ENCODE measurements around the gene STAM.

Gene STAM

GRCh38 chr10:17648243-17649035, 4.5 kb downstream of the STAM start:
- DNase-seq: no peak

DNA sequence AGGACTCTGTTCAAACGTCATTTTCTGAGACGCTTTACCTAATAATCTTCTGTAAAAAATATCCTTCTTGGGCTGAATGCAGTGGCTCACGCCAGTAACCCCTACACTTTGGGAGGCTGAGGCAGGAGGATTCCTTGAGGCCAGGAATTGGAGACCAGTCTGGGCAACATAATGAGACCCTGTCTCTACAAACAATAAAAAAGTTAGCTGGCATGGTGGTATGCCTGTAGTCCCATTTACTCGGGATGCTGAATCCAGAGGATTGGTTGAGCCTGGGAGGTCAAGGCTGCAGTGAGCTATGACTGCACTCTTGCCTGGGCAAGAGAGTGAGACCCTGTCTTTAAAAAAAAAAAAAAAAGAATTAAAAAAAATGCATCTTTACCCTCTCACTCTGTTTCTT, 5.1 kb downstream of the STAM start:
- DNase-seq: no peak

- no peak for DNase-seq
These were observed 5.9 kb downstream of the STAM start for GRCh38 chr10:17649836-17650235.

- DNase-seq: no peak
These were observed 6.5 kb downstream of the STAM start for GRCh38 chr10:17650416-17650815.

DNA sequence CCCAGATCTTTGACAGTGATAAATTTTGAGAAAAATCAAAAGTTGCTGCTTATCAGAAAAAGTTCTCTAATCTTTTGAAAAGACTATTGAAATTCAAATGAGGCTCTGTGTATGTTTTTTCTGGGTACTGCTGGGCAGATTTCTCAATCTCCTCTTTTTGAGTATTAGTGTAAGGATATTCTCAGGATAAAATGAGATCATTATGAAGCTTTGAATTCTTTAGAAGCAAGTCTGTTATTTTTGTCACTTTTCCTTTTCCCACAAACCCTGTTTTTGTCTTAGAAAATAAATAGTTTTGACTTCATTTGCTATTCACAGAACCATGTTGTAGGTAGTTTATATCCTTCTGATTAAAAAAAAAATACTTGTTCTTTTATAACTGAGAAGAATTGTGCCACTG, 7.9 kb downstream of the STAM start:
- DNase-seq: no peak

DNA sequence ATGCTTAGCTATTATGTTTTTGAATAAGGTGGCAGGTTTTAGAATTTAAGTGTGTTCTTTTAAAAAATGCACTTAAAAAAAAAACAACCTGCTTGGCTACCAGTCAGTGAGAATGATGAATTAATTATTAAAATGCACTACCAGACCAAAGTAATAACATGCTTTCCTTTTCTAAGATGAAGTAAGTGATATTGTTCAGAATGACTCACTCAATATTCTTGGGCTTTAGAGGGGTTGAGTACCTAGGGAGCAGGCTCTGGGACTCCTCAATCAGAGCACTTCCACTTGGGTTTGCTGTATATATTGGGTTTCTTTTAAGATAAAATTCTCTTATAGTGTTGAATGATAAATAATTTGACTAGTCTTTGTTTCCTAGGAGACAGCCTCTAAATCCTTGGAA, 8.6 kb downstream of the STAM start:
- no peak for DNase-seq

- DNase-seq: no peak
These were observed 11.1 kb downstream of the STAM start for GRCh38 chr10:17655009-17655408.

DNA sequence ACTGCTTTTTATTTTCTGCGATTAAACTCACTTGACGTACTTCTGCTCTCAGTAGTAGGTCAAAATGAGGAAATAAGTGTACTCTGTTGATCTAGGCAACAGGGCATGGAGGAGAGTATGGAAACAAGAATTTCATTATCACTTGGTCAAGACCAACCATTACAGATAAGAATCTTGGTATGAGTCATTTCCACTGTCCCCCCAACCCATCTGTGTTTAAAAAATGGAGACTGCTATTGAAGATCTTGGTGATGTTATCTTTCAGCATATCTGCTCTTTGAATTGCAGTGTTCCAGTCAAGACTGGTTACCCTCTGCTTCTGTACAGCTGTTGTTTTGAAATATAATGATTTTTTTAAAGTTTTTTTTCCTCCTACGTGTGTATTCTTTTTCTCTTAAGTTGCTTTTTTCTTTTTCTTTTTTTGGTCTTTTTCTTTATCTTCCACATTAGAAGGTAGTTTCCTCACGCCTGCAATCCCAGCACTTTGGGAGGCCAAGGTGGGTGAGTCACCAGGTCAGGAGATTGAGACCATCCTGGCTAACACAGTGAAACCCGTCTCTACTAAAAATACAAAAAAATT, 11.7 kb downstream of the STAM start:
- no peak for DNase-seq

DNA sequence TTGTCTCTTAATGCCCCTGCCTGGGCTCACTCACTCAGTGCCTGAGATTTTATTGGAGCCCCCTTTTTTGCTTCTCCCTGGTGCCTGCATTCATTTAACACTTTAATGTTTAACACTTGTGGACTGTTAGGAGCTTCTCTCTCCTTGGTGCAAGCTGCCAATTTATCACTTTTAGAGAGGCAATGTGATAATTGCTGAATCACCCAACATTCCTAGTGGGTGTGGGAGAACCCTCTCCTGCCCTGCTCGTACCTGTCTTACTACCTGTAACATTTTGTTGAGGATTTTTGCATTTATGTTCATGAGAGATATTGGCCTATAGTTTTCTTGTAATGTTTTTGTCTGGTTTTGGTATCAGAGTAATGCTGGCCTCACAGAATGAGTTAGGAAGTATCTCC, 13.2 kb downstream of the STAM start:
- no peak for DNase-seq

DNA sequence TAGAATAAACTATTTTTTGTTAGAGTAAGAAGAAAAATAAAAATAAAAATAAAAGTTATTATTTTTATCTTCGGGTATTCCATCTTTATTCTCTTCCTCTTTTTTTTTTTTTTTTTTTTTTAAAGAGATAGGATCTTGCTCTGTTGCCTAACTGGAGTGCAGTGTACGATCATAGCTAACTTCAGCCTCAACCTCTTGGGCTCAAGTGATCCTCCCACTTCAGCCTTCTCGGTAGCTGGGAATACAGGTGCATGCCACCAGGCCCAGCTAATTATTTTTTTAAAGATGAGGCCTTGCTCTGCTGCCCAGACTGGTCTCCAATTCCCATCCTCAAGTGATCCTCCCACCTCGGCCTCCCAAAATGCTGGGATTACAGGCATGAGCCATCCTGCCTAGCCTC, 15.4 kb downstream of the STAM start:
- no peak for DNase-seq

DNA sequence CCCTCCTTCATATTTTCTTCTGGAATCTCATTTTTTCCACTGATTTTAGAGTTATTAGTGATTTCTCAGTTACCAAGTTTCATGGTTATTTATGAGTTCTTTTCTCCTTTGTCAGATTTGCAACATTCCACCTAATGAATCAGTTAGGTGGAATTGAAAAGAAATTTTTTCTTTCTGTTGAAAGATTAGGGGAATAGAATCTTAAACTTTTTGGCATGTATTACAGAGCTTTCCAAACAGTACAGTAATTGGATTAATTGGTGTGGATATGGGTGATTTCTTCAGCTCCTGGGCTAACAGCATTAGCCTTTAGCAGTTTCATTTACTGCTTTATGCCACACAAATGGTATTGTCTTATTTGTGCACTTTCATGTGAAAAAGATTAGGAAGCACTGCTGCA, 17.0 kb downstream of the STAM start:
- DNase-seq: no peak

- no peak for DNase-seq
These were observed 17.6 kb downstream of the STAM start for GRCh38 chr10:17661510-17661909.

- no peak for DNase-seq
These were observed 18.5 kb downstream of the STAM start for GRCh38 chr10:17662193-17663138.

DNA sequence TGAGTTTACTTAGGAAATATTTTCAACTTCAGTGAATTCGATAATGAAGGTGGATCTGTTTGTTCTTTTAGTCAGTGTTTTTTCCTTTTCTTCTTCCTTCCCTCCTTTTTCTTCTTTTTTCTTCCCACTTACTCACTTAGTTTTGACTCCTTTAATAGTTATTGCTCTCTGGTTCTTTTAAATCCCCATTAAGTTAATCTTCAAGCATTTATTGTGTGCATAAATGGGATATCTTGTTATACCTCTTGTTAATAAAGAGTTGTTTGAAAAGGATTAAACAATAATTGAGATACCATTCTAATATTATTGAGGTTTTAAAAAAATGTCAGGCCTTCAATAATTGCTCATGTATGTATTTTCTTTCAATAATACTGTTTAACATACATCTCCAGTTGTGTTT, 19.5 kb downstream of the STAM start:
- no peak for DNase-seq

GRCh38 chr10:17665747-17666146, 21.8 kb downstream of the STAM start:
- no peak for DNase-seq

DNA sequence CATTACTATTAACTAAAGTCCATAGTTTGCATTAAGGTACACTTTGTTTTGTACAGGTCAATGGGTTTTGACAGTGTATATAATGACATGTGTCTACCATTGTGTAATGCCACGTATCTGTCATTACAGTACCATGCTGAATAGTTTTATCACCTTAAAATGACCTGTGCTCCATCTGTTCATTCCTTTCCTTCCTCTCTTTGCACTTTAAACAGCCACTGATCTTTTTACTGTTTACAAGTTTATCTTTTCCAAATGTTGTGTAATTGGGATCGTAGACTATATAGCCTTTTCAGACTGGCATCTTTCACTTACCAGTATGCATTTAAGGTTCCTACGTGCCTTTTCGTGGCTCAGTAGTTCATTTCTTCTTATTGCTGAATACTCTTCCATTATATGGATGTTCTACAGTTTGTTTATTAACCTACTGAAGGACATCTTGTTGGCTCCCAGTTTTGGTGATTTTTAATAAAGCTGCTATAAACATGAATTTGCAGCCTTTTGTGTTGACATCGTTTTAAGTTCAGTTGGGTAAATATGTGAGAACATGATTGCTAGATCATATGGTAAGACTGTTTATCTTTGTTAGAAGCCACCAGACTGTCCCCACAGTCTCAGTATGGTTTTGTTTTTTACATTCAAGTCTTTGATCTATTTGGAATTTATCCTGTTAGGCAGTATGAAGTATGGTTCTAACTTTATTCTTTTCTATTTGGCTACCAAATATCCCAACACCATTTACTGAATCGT, 24.7 kb downstream of the STAM start:
- DNase-seq: no peak

DNA sequence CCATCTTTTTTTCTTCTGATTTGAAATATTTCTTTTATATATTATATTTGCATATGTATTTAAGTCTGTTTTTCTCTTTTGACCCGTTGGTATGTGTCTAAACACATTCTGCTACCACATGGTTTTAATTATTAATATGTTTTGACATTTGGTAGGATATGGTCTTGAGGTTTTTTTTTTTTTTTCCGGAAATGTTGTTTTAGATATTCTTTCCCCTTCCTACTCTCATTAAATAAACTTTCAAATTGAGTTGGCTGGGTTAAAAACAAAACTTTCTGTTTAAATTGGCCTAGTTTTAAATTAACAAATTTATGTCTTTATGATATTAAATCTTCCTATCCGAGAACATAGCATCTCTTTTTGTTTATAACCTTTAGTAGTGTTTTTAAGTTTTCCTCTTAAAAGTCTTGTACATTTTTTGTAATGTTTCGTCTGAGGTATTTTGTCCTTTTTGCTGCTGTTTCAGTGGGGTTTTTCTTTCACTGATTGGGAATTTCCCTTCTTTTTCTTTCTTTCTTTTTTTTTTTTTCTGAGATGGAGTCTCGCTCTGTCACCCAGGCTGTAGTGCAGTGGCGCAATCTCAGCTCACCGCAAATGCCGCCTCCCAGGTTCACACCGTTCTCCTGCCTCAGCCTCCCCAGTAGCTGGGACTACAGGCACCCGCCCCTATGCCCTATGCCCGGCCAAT, 25.4 kb downstream of the STAM start:
- no peak for DNase-seq

DNA sequence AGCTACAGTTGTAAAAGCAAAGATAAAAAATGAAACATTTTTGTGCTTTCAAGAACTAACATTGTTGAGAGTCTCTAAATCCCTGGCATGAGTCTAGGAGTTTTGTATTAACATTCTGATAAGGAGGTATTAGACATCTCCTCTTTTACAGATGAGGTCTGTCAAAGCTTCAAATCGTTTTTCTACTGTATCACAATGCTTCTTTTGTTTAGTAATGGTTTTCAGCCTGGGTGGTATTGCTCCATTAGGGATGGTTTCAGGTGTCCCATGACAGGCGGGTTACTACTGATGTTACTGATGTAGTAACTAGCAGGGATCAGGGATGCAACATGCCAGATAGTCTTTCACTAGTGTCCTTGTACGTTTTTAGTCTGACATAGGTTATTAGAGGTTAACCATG, 27.4 kb downstream of the STAM start:
- no peak for DNase-seq

DNA sequence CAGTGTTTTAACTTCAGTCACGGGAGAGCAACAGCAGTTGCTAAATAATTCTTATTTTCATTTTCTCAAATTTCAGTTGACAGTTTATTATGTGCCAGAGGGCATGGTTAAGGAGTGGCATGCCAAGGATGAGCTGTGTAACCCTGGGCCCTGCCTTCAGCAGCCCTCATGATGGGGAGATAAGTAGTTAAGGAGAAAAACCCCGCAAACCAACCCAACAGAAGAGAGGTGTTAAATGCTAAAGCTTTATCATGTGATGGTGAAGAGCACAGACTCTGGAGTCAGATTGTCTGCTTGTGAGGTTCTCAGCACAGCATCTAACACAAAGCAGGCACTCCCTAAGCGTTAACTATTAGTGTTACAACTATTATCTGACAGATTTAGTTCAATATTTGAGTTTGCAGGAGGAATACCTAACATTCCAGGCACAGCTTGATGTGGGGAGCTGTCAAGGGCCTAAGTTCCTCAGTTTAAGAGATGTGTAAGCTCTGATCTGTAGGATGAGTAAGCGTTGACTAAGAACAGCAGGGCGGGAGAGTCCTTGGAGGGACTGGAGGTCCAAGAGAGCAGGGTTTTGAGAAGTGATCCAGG, 29.6 kb downstream of the STAM start:
- no peak for DNase-seq

- DNase-seq: no peak
These were observed 30.6 kb downstream of the STAM start for GRCh38 chr10:17674566-17674965.

- DNase-seq: no peak
These were observed 31.7 kb downstream of the STAM start for GRCh38 chr10:17675638-17676037.

- DNase-seq: no peak
These were observed 33.0 kb downstream of the STAM start for GRCh38 chr10:17676919-17677318.
